K562 (cell line): ENCODE measurements around the gene ATP13A4. TPM values are rescaled to one million over a fixed set of nuclear protein-coding genes. Genes with fewer than 3 reads are reported as not detected.
A peak's percentile ranks its signal among the peaks of the same experiment; 100 is the strongest.

Experiments used
- AFF1 ChIP-seq, 2 experiments: fragments of 450-650 bp; IDR thresholded peaks; 2 replicates each; pipeline ENCODE4 v1.6.1; 2018; ENCODE audit warnings: mild to moderate bottlenecking in 2 of 2, low read depth in 1 of 2; ENCODE audit not compliant: partially characterized antibody in 2 of 2
- ATF7 ChIP-seq: fragments of 450-650 bp; IDR thresholded peaks from 2 replicates; pipeline ENCODE4 v1.7.1; 2014; ENCODE audit warnings: mild to moderate bottlenecking, moderate library complexity
- CBX2 ChIP-seq: fragments of 200-600 bp; sonication (generic); IDR thresholded peaks from one replicate; pipeline ENCODE4 v1.6.1; 2012; ENCODE audit warnings: mild to moderate bottlenecking, low read length, inconsistent platforms; ENCODE audit not compliant: insufficient read depth, poor library complexity, severe bottlenecking
- DPF2 ChIP-seq: fragments of 450-650 bp; IDR thresholded peaks from 2 replicates; pipeline ENCODE4 v1.6.1; 2016
- FOXA1 ChIP-seq: fragments of 450-650 bp; IDR thresholded peaks from 2 replicates; pipeline ENCODE4 v1.6.1; 2016; ENCODE audit warnings: mild to moderate bottlenecking, borderline replicate concordance
- HNRNPK ChIP-seq: fragments of 200-400 bp; formaldehyde crosslinking; IDR thresholded peaks from one replicate; pipeline ENCODE4 v1.6.1; 2018; ENCODE audit warnings: mild to moderate bottlenecking, low read depth, low read length; ENCODE audit not compliant: poor library complexity, severe bottlenecking
- MAFK ChIP-seq: IDR thresholded peaks from 2 replicates; pipeline ENCODE4 v1.6.1; 2011; ENCODE audit warnings: low read length, improper control_type of control experiment
- MYC ChIP-seq, 2 experiments: fragments of 250-450 bp in 1 of 2; sonication (Bioruptor Pico) in 1 of 2; IDR thresholded peaks; 2 replicates each; pipeline versions ENCODE4 v1.5.1 to v1.6.1; 2012 to 2021; ENCODE audit warnings: low read depth in 2 of 2, borderline replicate concordance in 1 of 2, improper control_type of control experiment in 1 of 2, low read length in 1 of 2, mild to moderate bottlenecking in 1 of 2, moderate library complexity in 1 of 2
- NCOA6 ChIP-seq: fragments of 450-650 bp; IDR thresholded peaks from 2 replicates; pipeline ENCODE4 v1.6.1; 2017; ENCODE audit warnings: mild to moderate bottlenecking
- POU5F1 ChIP-seq: fragments of 150-350 bp; IDR thresholded peaks from 2 replicates; pipeline ENCODE4 v1.6.1; 2014; ENCODE audit warnings: borderline replicate concordance, low read length, low read depth, mild to moderate bottlenecking; ENCODE audit not compliant: partially characterized antibody
- PRMT5 ChIP-seq: sonication (generic); formaldehyde crosslinking; IDR thresholded peaks from 2 replicates; pipeline ENCODE4 v1.5.0; 2020; ENCODE audit warnings: missing genetic modification reagents
- PTTG1 ChIP-seq: fragments of 450-650 bp; IDR thresholded peaks from 2 replicates; pipeline ENCODE4 v1.6.1; 2016; ENCODE audit warnings: low read depth, mild to moderate bottlenecking, missing genetic modification characterization, missing compliant biosample characterization
- SAFB2 ChIP-seq: fragments of 200-400 bp; formaldehyde crosslinking; IDR thresholded peaks from 2 replicates; pipeline ENCODE4 v1.6.1; 2018; ENCODE audit warnings: borderline replicate concordance, low read length, low read depth, moderate library complexity; ENCODE audit not compliant: severe bottlenecking
- SNAPC5 ChIP-seq: fragments of 250-450 bp; sonication (Bioruptor Pico); IDR thresholded peaks from 2 replicates; pipeline ENCODE4 v1.8.0; 2021; ENCODE audit warnings: moderate library complexity, mild to moderate bottlenecking, inconsistent platforms
- ZNF239 ChIP-seq: fragments of 250-450 bp; sonication (Bioruptor Pico); IDR thresholded peaks from 2 replicates; pipeline ENCODE4 v1.4.0; 2020; ENCODE audit warnings: mild to moderate bottlenecking
- ZNF253 ChIP-seq: fragments of 250-450 bp; sonication (Bioruptor Pico); conservative IDR thresholded peaks from 2 replicates; pipeline ENCODE4 v1.6.1; 2021; ENCODE audit warnings: mild to moderate bottlenecking
- ZNF354B ChIP-seq: fragments of 250-450 bp; sonication (Bioruptor Pico); IDR thresholded peaks from 2 replicates; pipeline ENCODE4 v1.4.0; 2020
- polyA plus RNA-seq, 8 experiments: library from polyadenylated mRNA; depleted of rRNA in 4 of 8; stranded (reverse) in 5 of 8; unstranded in 3 of 8; fragments of >200 nt; fragmentation: Nextera tagmentation in 2 of 8; fragmentation: Illumina TruSeq in 1 of 8; extraction: Ambion mirVana in 2 of 8; extraction: Trizol in 1 of 8; gene quantifications; 2 replicates each; pipeline versions ENCODE4 v1.2.1 to v1.2.3, GENCODE V29; 2011 to 2014; ENCODE audit warnings: inconsistent platforms in 1 of 8, missing spikeins in 1 of 8
- total RNA-seq, 7 experiments: library from RNA; depleted of rRNA in 6 of 7; stranded (reverse); fragments of >200 nt in 6 of 7; fragmentation: Illumina TruSeq in 2 of 7; extraction: Trizol in 2 of 7; gene quantifications; 2 replicates each; pipeline versions ENCODE4 v1.2.1 to v1.2.3, GENCODE V29; 2011 to 2021; ENCODE audit warnings: low replicate concordance in 1 of 7
- TF ChIP-seq, protein P1 (sequence below): fragments of 250-450 bp; sonication (Bioruptor Pico); IDR thresholded peaks from 2 replicates; pipeline ENCODE4 v1.4.0; 2020; ENCODE audit warnings: mild to moderate bottlenecking, moderate library complexity

The ATP13A4 gene
- total and polyA plus RNA-seq, 9 of the 15 experiments (the other 6 are each of a cell fraction or from before 2014, with no cell fraction given) = 0.03 to 0.14 (median 0.07) TPM; not detected in 6

DNA sequence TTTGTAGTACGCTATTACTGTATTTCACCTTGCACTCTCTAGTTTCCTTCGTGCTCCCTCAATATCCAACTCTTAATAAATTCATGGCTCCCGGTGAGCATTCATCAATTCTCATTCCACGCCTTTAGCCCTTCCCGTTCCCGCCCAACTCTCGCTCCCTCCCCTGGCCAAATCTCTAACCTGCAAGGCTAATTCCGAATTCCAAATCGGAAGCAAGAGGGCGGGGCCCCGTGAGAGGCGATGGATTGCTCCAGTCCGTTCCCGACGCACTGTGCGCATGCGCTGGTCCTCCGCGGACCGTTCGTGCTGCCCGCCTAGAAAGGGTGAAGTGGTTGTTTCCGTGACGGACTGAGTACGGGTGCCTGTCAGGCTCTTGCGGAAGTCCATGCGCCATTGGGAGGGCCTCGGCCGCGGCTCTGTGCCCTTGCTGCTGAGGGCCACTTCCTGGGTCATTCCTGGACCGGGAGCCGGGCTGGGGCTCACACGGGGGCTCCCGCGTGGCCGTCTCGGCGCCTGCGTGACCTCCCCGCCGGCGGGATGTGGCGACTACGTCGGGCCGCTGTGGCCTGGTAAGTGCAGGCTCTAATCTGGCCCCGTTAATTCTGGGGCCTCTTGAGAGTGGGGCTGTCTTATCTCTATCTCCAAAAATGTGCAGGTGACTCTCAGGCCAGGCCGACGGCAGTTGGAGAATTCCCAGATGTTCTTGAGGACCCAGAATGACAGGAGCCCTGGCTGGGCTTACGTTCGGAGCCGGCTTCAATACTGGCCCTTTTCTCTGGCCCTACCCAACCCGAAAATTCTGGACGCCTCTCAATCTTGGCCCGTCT lies 38.4 kb upstream of the ATP13A4 start, which contains the start of gene OPA1 (continued):
- TF ChIP-seq, protein P1, sequence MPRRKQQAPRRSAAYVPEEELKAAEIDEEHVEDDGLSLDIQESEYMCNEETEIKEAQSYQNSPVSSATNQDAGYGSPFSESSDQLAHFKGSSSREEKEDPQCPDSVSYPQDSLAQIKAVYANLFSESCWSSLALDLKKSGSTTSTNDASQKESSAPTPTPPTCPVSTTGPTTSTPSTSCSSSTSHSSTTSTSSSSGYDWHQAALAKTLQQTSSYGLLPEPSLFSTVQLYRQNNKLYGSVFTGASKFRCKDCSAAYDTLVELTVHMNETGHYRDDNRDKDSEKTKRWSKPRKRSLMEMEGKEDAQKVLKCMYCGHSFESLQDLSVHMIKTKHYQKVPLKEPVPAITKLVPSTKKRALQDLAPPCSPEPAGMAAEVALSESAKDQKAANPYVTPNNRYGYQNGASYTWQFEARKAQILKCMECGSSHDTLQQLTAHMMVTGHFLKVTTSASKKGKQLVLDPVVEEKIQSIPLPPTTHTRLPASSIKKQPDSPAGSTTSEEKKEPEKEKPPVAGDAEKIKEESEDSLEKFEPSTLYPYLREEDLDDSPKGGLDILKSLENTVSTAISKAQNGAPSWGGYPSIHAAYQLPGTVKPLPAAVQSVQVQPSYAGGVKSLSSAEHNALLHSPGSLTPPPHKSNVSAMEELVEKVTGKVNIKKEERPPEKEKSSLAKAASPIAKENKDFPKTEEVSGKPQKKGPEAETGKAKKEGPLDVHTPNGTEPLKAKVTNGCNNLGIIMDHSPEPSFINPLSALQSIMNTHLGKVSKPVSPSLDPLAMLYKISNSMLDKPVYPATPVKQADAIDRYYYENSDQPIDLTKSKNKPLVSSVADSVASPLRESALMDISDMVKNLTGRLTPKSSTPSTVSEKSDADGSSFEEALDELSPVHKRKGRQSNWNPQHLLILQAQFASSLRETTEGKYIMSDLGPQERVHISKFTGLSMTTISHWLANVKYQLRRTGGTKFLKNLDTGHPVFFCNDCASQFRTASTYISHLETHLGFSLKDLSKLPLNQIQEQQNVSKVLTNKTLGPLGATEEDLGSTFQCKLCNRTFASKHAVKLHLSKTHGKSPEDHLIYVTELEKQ (CRISPR knock-in tag) = 0 out of 2 replicates have a peak, but pooled peaks have one; percentile 47
- no peak for TF ChIP-seq PRMT5 (CRISPR knock-in tag)
- no peak for TF ChIP-seq NCOA6
- no peak for TF ChIP-seq SNAPC5
- no peak for TF ChIP-seq FOXA1
- TF ChIP-seq ZNF253 (CRISPR knock-in tag) = no peak
- TF ChIP-seq ZNF354B (CRISPR knock-in tag) = no peak
- no peak for TF ChIP-seq SAFB2
- TF ChIP-seq ATF7 = peak; percentile 87
- TF ChIP-seq ZNF239 (CRISPR knock-in tag) = 0 out of 2 replicates have a peak, but pooled peaks have one; percentile 57
- peak in 1 of 2 experiments; percentile 20 for TF ChIP-seq AFF1 (IDR thresholded peaks at IDR 0.05; ENCODE audit: low read depth in 1 of 2, partially characterized antibody in 2 of 2)
- TF ChIP-seq HNRNPK = no peak
- peak; percentile 25; the same call in 1 of the 2 replicates for TF ChIP-seq DPF2
- TF ChIP-seq MYC (IDR thresholded peaks at IDR 0.05; ENCODE audit: low read depth, low read length) = peak; percentile 93
- peak; percentile 87 for TF ChIP-seq MYC (CRISPR knock-in tag; IDR thresholded peaks at IDR 0.05; ENCODE audit: borderline replicate concordance, low read depth)
- TF ChIP-seq PTTG1 (tag) = no peak
- TF ChIP-seq CBX2 = no peak
- TF ChIP-seq POU5F1 = peak; percentile 99
- no peak; the same call in 1 of the 2 replicates for TF ChIP-seq MAFK
